Measurements from ENCODE around the gene GSE1. TPM values are rescaled to one million over a fixed set of nuclear protein-coding genes. Genes with fewer than 3 reads are reported as not detected.

GSE1 gene
- total RNA-seq, 1 experiment from 2014 or later, result 124 TPM

DNA sequence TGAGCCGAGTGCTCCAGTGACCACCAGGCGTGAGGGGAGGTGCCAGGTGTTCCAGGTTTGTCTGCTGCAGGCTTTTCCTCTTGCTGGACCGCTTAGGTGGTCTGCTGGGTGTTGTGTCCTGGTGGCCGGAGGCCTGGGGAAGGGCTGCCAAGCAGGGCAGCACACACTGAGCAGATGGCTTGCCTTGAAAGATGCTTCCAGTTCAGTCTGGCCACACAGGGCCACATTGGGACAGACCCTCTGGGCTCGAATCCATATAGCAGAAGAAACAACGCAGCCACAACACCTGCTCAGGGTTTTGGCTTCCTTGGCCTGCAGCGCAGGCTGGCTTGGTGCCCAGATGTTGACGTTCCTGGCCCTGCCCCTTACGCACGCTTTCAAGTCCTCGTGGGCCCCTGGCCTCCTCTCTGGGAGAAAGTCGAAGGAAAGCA lies 50.8 kb downstream of the GSE1 start:
- ATAC-seq, result no peak

DNA sequence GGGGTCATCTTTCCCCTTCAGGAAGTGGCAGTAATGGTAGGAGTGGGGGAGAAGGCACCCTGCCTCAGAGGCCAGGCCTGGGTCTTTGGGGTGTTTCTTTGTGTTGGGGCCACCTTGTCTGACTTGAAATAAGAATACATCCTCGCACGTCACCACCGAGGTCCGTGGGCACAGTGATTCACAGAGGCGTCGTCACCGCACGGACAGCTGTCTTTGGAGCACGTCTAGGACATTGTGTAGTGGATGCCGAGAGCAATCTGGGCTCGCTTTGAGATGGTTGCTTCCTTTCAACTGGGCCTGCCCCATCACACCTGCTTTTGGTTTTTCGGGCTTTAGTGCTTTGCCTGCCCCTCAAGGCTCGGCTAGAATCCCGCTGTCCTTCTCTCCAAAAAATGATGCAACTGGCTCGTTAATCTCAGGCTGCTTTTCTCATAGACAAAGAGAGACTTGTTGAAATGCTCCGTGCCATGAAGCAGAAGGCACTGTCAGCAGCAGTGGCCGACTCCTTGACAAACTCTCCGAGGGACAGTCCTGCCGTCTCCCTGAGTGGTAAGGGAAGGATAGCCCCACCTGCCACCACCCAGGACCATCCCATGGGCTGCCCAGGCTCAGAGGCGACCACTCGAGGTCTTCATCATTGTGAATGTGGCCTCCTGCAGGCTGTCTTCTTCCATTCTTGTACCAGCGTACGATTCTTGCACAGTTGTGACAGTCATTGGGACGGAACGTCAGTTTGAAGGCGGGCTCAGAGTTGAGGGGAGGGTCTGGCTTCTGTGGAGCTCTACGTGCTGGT lies 51.7 kb downstream of the GSE1 start:
- no peak for DNase-seq (ENCODE audit: low spot score)
- CTCF ChIA-PET, result interaction anchor here (1.3 kb wide), 1 partner anchor 53 kb away, joined by 3 read pairs; no protein-coding TSS in a partner anchor
- Mint-ChIP-seq H3K36me3 (peaks cover 71% of the 10 kb centered on the region), H3K4me3 (no peak overlapping the region), H3K27ac (no peak overlapping the region), H3K9me3 (no peaks in the 10 kb centered on the region), H3K27me3 (ENCODE audit: low read depth) (no peaks in the 10 kb centered on the region), H3K4me1 (no peaks in the 10 kb centered on the region)
- no peak for ATAC-seq
- POLR2A ChIA-PET, result no interaction called here
- TF ChIP-seq NFYB (CRISPR knock-in tag; conservative IDR thresholded peaks at IDR 0.05; ENCODE audit: low read depth), result no peak
- no peak for TF ChIP-seq OVOL2 (CRISPR knock-in tag; IDR thresholded peaks at IDR 0.05; ENCODE audit: borderline replicate concordance)
- no peak for TF ChIP-seq CREB1 (CRISPR knock-in tag; IDR thresholded peaks at IDR 0.05)
- no peak for TF ChIP-seq ZBTB43 (CRISPR knock-in tag; IDR thresholded peaks at IDR 0.05)
- TF ChIP-seq MXD4 (CRISPR knock-in tag; IDR thresholded peaks at IDR 0.05; ENCODE audit: borderline replicate concordance), result no peak
- TF ChIP-seq, protein P1, sequence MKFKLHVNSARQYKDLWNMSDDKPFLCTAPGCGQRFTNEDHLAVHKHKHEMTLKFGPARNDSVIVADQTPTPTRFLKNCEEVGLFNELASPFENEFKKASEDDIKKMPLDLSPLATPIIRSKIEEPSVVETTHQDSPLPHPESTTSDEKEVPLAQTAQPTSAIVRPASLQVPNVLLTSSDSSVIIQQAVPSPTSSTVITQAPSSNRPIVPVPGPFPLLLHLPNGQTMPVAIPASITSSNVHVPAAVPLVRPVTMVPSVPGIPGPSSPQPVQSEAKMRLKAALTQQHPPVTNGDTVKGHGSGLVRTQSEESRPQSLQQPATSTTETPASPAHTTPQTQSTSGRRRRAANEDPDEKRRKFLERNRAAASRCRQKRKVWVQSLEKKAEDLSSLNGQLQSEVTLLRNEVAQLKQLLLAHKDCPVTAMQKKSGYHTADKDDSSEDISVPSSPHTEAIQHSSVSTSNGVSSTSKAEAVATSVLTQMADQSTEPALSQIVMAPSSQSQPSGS (CRISPR knock-in tag; IDR thresholded peaks at IDR 0.05; ENCODE audit: borderline replicate concordance, low read depth), result no peak
- no peak for TF ChIP-seq NFATC4 (CRISPR knock-in tag; IDR thresholded peaks at IDR 0.05)
- no peak for TF ChIP-seq ZNF232 (CRISPR knock-in tag; IDR thresholded peaks at IDR 0.05)
- TF ChIP-seq, protein P2, sequence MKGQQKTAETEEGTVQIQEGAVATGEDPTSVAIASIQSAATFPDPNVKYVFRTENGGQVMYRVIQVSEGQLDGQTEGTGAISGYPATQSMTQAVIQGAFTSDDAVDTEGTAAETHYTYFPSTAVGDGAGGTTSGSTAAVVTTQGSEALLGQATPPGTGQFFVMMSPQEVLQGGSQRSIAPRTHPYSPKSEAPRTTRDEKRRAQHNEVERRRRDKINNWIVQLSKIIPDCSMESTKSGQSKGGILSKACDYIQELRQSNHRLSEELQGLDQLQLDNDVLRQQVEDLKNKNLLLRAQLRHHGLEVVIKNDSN (CRISPR knock-in tag; IDR thresholded peaks at IDR 0.05), result no peak
- no peak for TF ChIP-seq FOXP4 (CRISPR knock-in tag; IDR thresholded peaks at IDR 0.05)
- TF ChIP-seq SOX15 (CRISPR knock-in tag; IDR thresholded peaks at IDR 0.05), result no peak

More for the DNA sequence above, 50.8 kb downstream of the GSE1 start:
- no peak overlapping the region for H3K27ac Mint-ChIP-seq
- peaks cover 69% of the 10 kb centered on the region for H3K36me3 Mint-ChIP-seq
- no peaks in the 10 kb centered on the region for H3K4me1 Mint-ChIP-seq
- CTCF ChIA-PET, result no interaction called here
- TF ChIP-seq ATF6 (CRISPR knock-in tag; IDR thresholded peaks at IDR 0.05) (no peak), MXD4 (CRISPR knock-in tag; IDR thresholded peaks at IDR 0.05; ENCODE audit: borderline replicate concordance) (no peak), ETV6 (CRISPR knock-in tag; IDR thresholded peaks at IDR 0.05) (no peak), TEAD4 (CRISPR knock-in tag; IDR thresholded peaks at IDR 0.05) (no peak), NFE2L1 (CRISPR knock-in tag; IDR thresholded peaks at IDR 0.05) (no peak), ATF1 (CRISPR knock-in tag; IDR thresholded peaks at IDR 0.05) (no peak), FOXJ3 (CRISPR knock-in tag; IDR thresholded peaks at IDR 0.05; ENCODE audit: borderline replicate concordance) (no peak), ZNF512 (CRISPR knock-in tag; IDR thresholded peaks at IDR 0.05; ENCODE audit: borderline replicate concordance) (no peak), HMGA2 (CRISPR knock-in tag; IDR thresholded peaks at IDR 0.05) (no peak), ZNF138 (CRISPR knock-in tag; conservative IDR thresholded peaks at IDR 0.05) (no peak), NR1H2 (CRISPR knock-in tag; IDR thresholded peaks at IDR 0.05) (no peak), FOXK1 (CRISPR knock-in tag; IDR thresholded peaks at IDR 0.05) (no peak), E2F5 (CRISPR knock-in tag; IDR thresholded peaks at IDR 0.05) (no peak), ZNF423 (CRISPR knock-in tag; IDR thresholded peaks at IDR 0.05) (no peak)
- TF ChIP-seq, protein P2 (CRISPR knock-in tag; IDR thresholded peaks at IDR 0.05), result no peak
- POLR2A ChIA-PET, result interaction anchor here (0.5 kb wide), 1 partner anchor 68 kb away, joined by 4 read pairs; no protein-coding TSS in a partner anchor
- no peaks in the 10 kb centered on the region for H3K9me3 Mint-ChIP-seq
- H3K27me3 Mint-ChIP-seq (ENCODE audit: low read depth), result no peaks in the 10 kb centered on the region
- no peak for DNase-seq (ENCODE audit: low spot score)
- no peak overlapping the region for H3K4me3 Mint-ChIP-seq
